PFSK-1 (cell line): ENCODE data around the gene ISG20L2.

ENCODE experiments used
- POLR2AphosphoS5 ChIP-seq: IDR thresholded peaks from 2 replicates; pipeline ENCODE4 v1.6.1; 2012; ENCODE audit warnings: low read depth, mild to moderate bottlenecking, control low read depth, low read length, moderate library complexity
- SIN3A ChIP-seq: IDR thresholded peaks from 2 replicates; pipeline ENCODE4 v1.6.1; 2012; ENCODE audit warnings: mild to moderate bottlenecking, low read length, moderate library complexity, borderline replicate concordance; ENCODE audit not compliant: insufficient read depth
- TF ChIP-seq, protein P1 (sequence below), 2 experiments: IDR thresholded peaks; 2 replicates each; pipeline versions ENCODE4 v1.6.1 to v1.8.0; 2011 to 2012; ENCODE audit warnings: low read depth in 2 of 2, low read length in 2 of 2, control low read depth in 1 of 2, inconsistent platforms in 1 of 2, mild to moderate bottlenecking in 1 of 2, moderate library complexity in 1 of 2; ENCODE audit not compliant: insufficient read depth in 1 of 2

- no peak for TF ChIP-seq POLR2AphosphoS5
- no peak for TF ChIP-seq SIN3A
- TF ChIP-seq, protein P1, sequence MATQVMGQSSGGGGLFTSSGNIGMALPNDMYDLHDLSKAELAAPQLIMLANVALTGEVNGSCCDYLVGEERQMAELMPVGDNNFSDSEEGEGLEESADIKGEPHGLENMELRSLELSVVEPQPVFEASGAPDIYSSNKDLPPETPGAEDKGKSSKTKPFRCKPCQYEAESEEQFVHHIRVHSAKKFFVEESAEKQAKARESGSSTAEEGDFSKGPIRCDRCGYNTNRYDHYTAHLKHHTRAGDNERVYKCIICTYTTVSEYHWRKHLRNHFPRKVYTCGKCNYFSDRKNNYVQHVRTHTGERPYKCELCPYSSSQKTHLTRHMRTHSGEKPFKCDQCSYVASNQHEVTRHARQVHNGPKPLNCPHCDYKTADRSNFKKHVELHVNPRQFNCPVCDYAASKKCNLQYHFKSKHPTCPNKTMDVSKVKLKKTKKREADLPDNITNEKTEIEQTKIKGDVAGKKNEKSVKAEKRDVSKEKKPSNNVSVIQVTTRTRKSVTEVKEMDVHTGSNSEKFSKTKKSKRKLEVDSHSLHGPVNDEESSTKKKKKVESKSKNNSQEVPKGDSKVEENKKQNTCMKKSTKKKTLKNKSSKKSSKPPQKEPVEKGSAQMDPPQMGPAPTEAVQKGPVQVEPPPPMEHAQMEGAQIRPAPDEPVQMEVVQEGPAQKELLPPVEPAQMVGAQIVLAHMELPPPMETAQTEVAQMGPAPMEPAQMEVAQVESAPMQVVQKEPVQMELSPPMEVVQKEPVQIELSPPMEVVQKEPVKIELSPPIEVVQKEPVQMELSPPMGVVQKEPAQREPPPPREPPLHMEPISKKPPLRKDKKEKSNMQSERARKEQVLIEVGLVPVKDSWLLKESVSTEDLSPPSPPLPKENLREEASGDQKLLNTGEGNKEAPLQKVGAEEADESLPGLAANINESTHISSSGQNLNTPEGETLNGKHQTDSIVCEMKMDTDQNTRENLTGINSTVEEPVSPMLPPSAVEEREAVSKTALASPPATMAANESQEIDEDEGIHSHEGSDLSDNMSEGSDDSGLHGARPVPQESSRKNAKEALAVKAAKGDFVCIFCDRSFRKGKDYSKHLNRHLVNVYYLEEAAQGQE (IDR thresholded peaks at IDR 0.05; ENCODE audit: insufficient read depth in 1 of 2, low read depth in 2 of 2, low read length in 2 of 2), result no peak
Observed at GRCh38 chr1:156775799-156776198, 47.2 kb upstream of the ISG20L2 start.
